HCT116 (cell line): ENCODE data around the gene ABI3. TPM values are rescaled to one million over a fixed set of nuclear protein-coding genes. Genes with fewer than 3 reads are reported as not detected.

Experiments
- ATAC-seq: fragments of 200-7000 bp; cut with Tn5 transposase; 2 replicates; pipeline ENCODE4 v1.9.1; 2020; ENCODE audit warnings: mild to moderate bottlenecking, moderate library complexity
- BruUV-seq: library from RNA; stranded (reverse); fragments of 400-500 nt; replicated peaks from 2 replicates; lab custom pipeline; 2021; lab: Mats Ljungman, UMichigan
- CTCF ChIA-PET: fragments of 300-600 bp; sonication (Branson Sonifier 250); formaldehyde crosslinking; loops from one replicate; lab custom pipeline; 2021; ENCODE audit warnings: antibody characterized with exemption; lab: Charles Lee
- POLR2A ChIA-PET: fragments of 300-600, 350-600 bp; sonication (Branson Sonifier 250); formaldehyde crosslinking; loops from one replicate; lab custom pipeline; 2021; ENCODE audit warnings: antibody characterized with exemption; lab: Charles Lee
- RAD21 ChIA-PET, 2 experiments: fragments of 300-600 bp; sonication (Branson Sonifier 250); formaldehyde crosslinking; loops; one replicate each; lab custom pipeline; 2023; ENCODE audit warnings: low total read pairs in 2 of 2; ENCODE audit not compliant: uncharacterized antibody in 2 of 2, unreplicated experiment in 2 of 2, low non-redundant PET in 1 of 2; lab: Charles Lee
- DNase-seq: peaks from one replicate; pipeline ENCODE4 v3.0.0-alpha.2; 2010; ENCODE audit warnings: low read depth, low spot score
- H2AFZ ChIP-seq: fragments of 200-600 bp; shearing (Covaris generic), sonication (generic); 2 replicates; pipeline ENCODE4 v1.6.1; 2017; ENCODE audit warnings: low read depth, mixed run types, mixed read lengths, antibody characterized with exemption, low read length; ENCODE audit not compliant: poor library complexity, severe bottlenecking
- H3K27ac ChIP-seq: 2 replicates; pipeline ENCODE4 v1.5.1; 2012; ENCODE audit warnings: low read depth, low read length
- H3K27me3 ChIP-seq: fragments of 200-600 bp; sonication (generic); 2 replicates; pipeline ENCODE4 v1.6.1; 2016; ENCODE audit warnings: mixed run types, low read length, mixed read lengths; ENCODE audit not compliant: insufficient read depth
- H3K36me3 ChIP-seq, 2 experiments: fragments of 200-500 bp in 1 of 2; fragments of 200-600 bp in 1 of 2; sonication (Bioruptor generic) in 1 of 2; sonication (generic) in 1 of 2; 2 replicates each; pipeline versions ENCODE4 v1.5.1 to v1.6.1; 2014 to 2016; ENCODE audit warnings: low read length in 2 of 2, inconsistent platforms in 1 of 2, mixed read lengths in 1 of 2, mixed run types in 1 of 2; ENCODE audit not compliant: insufficient read depth in 2 of 2, control insufficient read depth in 1 of 2
- H3K4me1 ChIP-seq, 2 experiments: fragments of 200-600 bp in 1 of 2; sonication (generic) in 1 of 2; 2 replicates each; pipeline versions ENCODE4 v1.5.1 to v1.6.1; 2012 to 2017; ENCODE audit warnings: low read length in 2 of 2, inconsistent platforms in 1 of 2, mild to moderate bottlenecking in 1 of 2, mixed read lengths in 1 of 2, mixed run types in 1 of 2, moderate library complexity in 1 of 2; ENCODE audit not compliant: insufficient read depth in 2 of 2, control insufficient read depth in 1 of 2
- H3K4me2 ChIP-seq: fragments of 200-600 bp; sonication (generic); 2 replicates; pipeline ENCODE4 v1.6.1; 2017; ENCODE audit warnings: mixed run types, low read length, mixed read lengths
- H3K4me3 ChIP-seq, 2 experiments: fragments of 200-600 bp in 1 of 2; sonication (generic) in 1 of 2; replicated peaks in 1 of 2; 2 replicates each; pipeline ENCODE4 v1.5.1; 2011 to 2016; ENCODE audit warnings: low read length in 2 of 2, control low read depth in 1 of 2, low read depth in 1 of 2, mild to moderate bottlenecking in 1 of 2, mixed read lengths in 1 of 2, mixed run types in 1 of 2
- H3K79me2 ChIP-seq: fragments of 200-600 bp; sonication (generic); 2 replicates; pipeline ENCODE4 v1.6.1; 2017; ENCODE audit warnings: mild to moderate bottlenecking, mixed run types, low read length, moderate library complexity, mixed read lengths; ENCODE audit not compliant: insufficient read depth
- H3K9ac ChIP-seq: fragments of 200-600 bp; sonication (generic); 2 replicates; pipeline ENCODE4 v1.6.1; 2016; ENCODE audit warnings: low read length, mixed read lengths
- H3K9me2 ChIP-seq: fragments of 200-600 bp; sonication (generic), shearing (Covaris generic); 2 replicates; pipeline ENCODE4 v1.6.1; 2017; ENCODE audit warnings: mixed run types, mild to moderate bottlenecking, moderate library complexity; ENCODE audit not compliant: insufficient read depth
- H3K9me3 ChIP-seq, 2 experiments: fragments of 200-500 bp in 1 of 2; fragments of 200-600 bp in 1 of 2; sonication (Bioruptor generic) in 1 of 2; sonication (generic) in 1 of 2; 2 replicates each; pipeline ENCODE4 v1.6.1; 2014 to 2017; ENCODE audit warnings: low read length in 2 of 2, mixed read lengths in 2 of 2, inconsistent platforms in 1 of 2, low read depth in 1 of 2, mild to moderate bottlenecking in 1 of 2, mixed run types in 1 of 2, moderate library complexity in 1 of 2; ENCODE audit not compliant: control insufficient read depth in 1 of 2, insufficient read depth in 1 of 2
- H4K20me1 ChIP-seq: fragments of 200-600 bp; sonication (generic), shearing (Covaris generic); 2 replicates; pipeline ENCODE4 v1.6.1; 2017; ENCODE audit warnings: mixed run types, mild to moderate bottlenecking, moderate library complexity; ENCODE audit not compliant: insufficient read depth
- CTCF ChIP-seq, 3 experiments: fragments of 200-600 bp in 1 of 3; sonication (generic) in 1 of 3; IDR thresholded peaks in 2 of 3; conservative IDR thresholded peaks in 1 of 3; 2 replicates each; pipeline ENCODE4 v1.5.1; 2012 to 2017; ENCODE audit warnings: low read depth in 2 of 3, low read length in 2 of 3, antibody characterized with exemption in 1 of 3, borderline replicate concordance in 1 of 3, control low read depth in 1 of 3, mild to moderate bottlenecking in 1 of 3, mixed read lengths in 1 of 3, mixed run types in 1 of 3, moderate library complexity in 1 of 3; ENCODE audit not compliant: insufficient read depth in 1 of 3
- FOSL1 ChIP-seq: IDR thresholded peaks from 2 replicates; pipeline ENCODE4 v1.6.1; 2012; ENCODE audit warnings: low read depth
- POLR2A ChIP-seq: IDR thresholded peaks from 2 replicates; pipeline ENCODE4 v1.7.0; 2011; ENCODE audit warnings: borderline replicate concordance; ENCODE audit not compliant: insufficient read depth, insufficient read length; ENCODE audit errors: extremely low read depth
- SIN3A ChIP-seq: IDR thresholded peaks from 2 replicates; pipeline ENCODE4 v1.6.1; 2012; ENCODE audit warnings: low read depth
- YY1 ChIP-seq: IDR thresholded peaks from 2 replicates; pipeline ENCODE4 v1.6.1; 2011; ENCODE audit warnings: low read length, low read depth, moderate library complexity, mild to moderate bottlenecking; ENCODE audit not compliant: insufficient replicate concordance; ENCODE audit errors: extremely low read depth
- intact Hi-C: fragments of 100-400 bp; cut with micrococcal nuclease; formaldehyde crosslinking; loops from 2 replicates; pipeline ENCODE4 v1.10.0; 2022
- total RNA-seq: library from RNA; stranded (reverse); gene quantifications from one replicate; pipeline ENCODE4 v1.2.1, GENCODE V29; 2021; ENCODE audit not compliant: unreplicated experiment
- TF ChIP-seq, protein P1 (sequence below): IDR thresholded peaks from 2 replicates; pipeline ENCODE4 v1.6.1; 2012; ENCODE audit warnings: low read depth

Gene ABI3
- total RNA-seq, 1 experiment from 2014 or later, result 0.12 TPM

GRCh38 chr17:49214676-49215360 lies 4.3 kb downstream of the ABI3 start:
- no peak overlapping the region for H3K27ac ChIP-seq
- H3K4me1 ChIP-seq, result peaks cover 0 to under 1% of the 10 kb centered on the region in 2 experiments; a peak in 1 of 4 replicates
- H3K4me2 ChIP-seq, result no peak overlapping the region
- H4K20me1 ChIP-seq, result no peaks in the 10 kb centered on the region
- H3K9me3 ChIP-seq, result no peaks in the 10 kb centered on the region
- H3K4me3 ChIP-seq, result no peak overlapping the region
- no peaks in the 10 kb centered on the region for H3K27me3 ChIP-seq
- no peak for DNase-seq
- TF ChIP-seq, protein P1, sequence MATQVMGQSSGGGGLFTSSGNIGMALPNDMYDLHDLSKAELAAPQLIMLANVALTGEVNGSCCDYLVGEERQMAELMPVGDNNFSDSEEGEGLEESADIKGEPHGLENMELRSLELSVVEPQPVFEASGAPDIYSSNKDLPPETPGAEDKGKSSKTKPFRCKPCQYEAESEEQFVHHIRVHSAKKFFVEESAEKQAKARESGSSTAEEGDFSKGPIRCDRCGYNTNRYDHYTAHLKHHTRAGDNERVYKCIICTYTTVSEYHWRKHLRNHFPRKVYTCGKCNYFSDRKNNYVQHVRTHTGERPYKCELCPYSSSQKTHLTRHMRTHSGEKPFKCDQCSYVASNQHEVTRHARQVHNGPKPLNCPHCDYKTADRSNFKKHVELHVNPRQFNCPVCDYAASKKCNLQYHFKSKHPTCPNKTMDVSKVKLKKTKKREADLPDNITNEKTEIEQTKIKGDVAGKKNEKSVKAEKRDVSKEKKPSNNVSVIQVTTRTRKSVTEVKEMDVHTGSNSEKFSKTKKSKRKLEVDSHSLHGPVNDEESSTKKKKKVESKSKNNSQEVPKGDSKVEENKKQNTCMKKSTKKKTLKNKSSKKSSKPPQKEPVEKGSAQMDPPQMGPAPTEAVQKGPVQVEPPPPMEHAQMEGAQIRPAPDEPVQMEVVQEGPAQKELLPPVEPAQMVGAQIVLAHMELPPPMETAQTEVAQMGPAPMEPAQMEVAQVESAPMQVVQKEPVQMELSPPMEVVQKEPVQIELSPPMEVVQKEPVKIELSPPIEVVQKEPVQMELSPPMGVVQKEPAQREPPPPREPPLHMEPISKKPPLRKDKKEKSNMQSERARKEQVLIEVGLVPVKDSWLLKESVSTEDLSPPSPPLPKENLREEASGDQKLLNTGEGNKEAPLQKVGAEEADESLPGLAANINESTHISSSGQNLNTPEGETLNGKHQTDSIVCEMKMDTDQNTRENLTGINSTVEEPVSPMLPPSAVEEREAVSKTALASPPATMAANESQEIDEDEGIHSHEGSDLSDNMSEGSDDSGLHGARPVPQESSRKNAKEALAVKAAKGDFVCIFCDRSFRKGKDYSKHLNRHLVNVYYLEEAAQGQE, result no peak
- TF ChIP-seq YY1 (no peak), FOSL1 (no peak), POLR2A (no peak), SIN3A (no peak), CTCF (IDR thresholded peaks at IDR 0.05 in 2 of 3, conservative IDR thresholded peaks at IDR 0.05 in 1 of 3; ENCODE audit: borderline replicate concordance in 1 of 3, insufficient read depth in 1 of 3, low read depth in 2 of 3, low read length in 2 of 3) (no peak)
- POLR2A ChIA-PET, result interaction anchor here (1.3 kb wide), 1 partner anchor 23 kb away, joined by 3 read pairs; no protein-coding TSS in a partner anchor
- no peaks in the 10 kb centered on the region for H3K79me2 ChIP-seq
- no peak for ATAC-seq
- intact Hi-C loops, result no loop called here
- no peak overlapping the region for H3K9ac ChIP-seq
- H3K36me3 ChIP-seq, result no peaks in the 10 kb centered on the region
- CTCF ChIA-PET, result interaction anchor here (0.6 kb wide), 1 partner anchor 13 kb away, joined by 3 read pairs; no protein-coding TSS in a partner anchor
- H2AFZ ChIP-seq, result no peak overlapping the region
- RAD21 ChIA-PET, result no interaction called here
- BruUV-seq, result no TSS peak
- H3K9me2 ChIP-seq, result no peaks in the 10 kb centered on the region
